ENCODE data around the gene FAM76A. TPM values are rescaled to one million over a fixed set of nuclear protein-coding genes. Genes with fewer than 3 reads are reported as not detected.

Gene FAM76A
- polyA plus RNA-seq, 1 donor (not counting 4 experiments of a cell fraction or from before 2014, with no cell fraction given) = 13.5 TPM

GRCh38 chr1:27755865-27756264, 30.1 kb downstream of the FAM76A start:
- no peak for TF ChIP-seq EZH2 (IDR thresholded peaks at IDR 0.05; ENCODE audit: low read length)
- TF ChIP-seq, protein P1, sequence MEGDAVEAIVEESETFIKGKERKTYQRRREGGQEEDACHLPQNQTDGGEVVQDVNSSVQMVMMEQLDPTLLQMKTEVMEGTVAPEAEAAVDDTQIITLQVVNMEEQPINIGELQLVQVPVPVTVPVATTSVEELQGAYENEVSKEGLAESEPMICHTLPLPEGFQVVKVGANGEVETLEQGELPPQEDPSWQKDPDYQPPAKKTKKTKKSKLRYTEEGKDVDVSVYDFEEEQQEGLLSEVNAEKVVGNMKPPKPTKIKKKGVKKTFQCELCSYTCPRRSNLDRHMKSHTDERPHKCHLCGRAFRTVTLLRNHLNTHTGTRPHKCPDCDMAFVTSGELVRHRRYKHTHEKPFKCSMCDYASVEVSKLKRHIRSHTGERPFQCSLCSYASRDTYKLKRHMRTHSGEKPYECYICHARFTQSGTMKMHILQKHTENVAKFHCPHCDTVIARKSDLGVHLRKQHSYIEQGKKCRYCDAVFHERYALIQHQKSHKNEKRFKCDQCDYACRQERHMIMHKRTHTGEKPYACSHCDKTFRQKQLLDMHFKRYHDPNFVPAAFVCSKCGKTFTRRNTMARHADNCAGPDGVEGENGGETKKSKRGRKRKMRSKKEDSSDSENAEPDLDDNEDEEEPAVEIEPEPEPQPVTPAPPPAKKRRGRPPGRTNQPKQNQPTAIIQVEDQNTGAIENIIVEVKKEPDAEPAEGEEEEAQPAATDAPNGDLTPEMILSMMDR (optimal IDR thresholded peaks at IDR 0.05 in 1 of 3, IDR thresholded peaks at IDR 0.05 in 1 of 3, conservative IDR thresholded peaks at IDR 0.05 in 1 of 3; ENCODE audit: extremely low read depth in 1 of 3, insufficient read depth in 2 of 3, low read length in 3 of 3) = no peak
- no peaks in the 10 kb centered on the region for H3K27me3 ChIP-seq (ENCODE audit: control insufficient read depth, extremely low read depth, insufficient read depth, low read length)
- H3K9ac ChIP-seq (ENCODE audit: control insufficient read depth, extremely low read depth, insufficient read depth, low read length) = no peak overlapping the region
- DNase-seq (ENCODE audit: low read depth, low spot score) = no peak
- H3K79me2 ChIP-seq (ENCODE audit: control insufficient read depth, insufficient read depth, low read length) = no peaks in the 10 kb centered on the region
- dilution Hi-C loops (cut with MboI; ENCODE audit: extremely low pct_ligation_motif_present, low sequenced_read_pairs) = no loop called here
- H3K9me1 ChIP-seq (ENCODE audit: control insufficient read depth, extremely low read depth, insufficient read depth, low read length) = no peaks in the 10 kb centered on the region
- no peak overlapping the region for H3K27ac ChIP-seq (ENCODE audit: control insufficient read depth, insufficient read depth, low read length)
- no peaks in the 10 kb centered on the region for H4K20me1 ChIP-seq (ENCODE audit: control insufficient read depth, extremely low read depth, insufficient read depth, low read length)
- no peak overlapping the region for H3K4me3 ChIP-seq (ENCODE audit: control insufficient read depth in 2 of 3, extremely low read depth in 1 of 3, insufficient read depth in 2 of 3, low read depth in 1 of 3, low read length in 3 of 3)
- H3K36me3 ChIP-seq (ENCODE audit: control insufficient read depth in 2 of 2, extremely low read depth in 1 of 2, insufficient read depth in 2 of 2, low read length in 2 of 2) = peaks cover 14 to 15% of the 10 kb centered on the region in 2 experiments
- H3K4me1 ChIP-seq (ENCODE audit: control insufficient read depth, extremely low read depth, insufficient read depth, low read length) = no peaks in the 10 kb centered on the region
- no peak overlapping the region for H2AFZ ChIP-seq (ENCODE audit: control insufficient read depth, low read length)
- H3K9me3 ChIP-seq (ENCODE audit: control insufficient read depth, low read depth, low read length) = no peaks in the 10 kb centered on the region
- H3K4me2 ChIP-seq (ENCODE audit: control insufficient read depth, extremely low read depth, insufficient read depth, low read depth, low read length) = no peak overlapping the region
- FAIRE-seq = no peak

DNA sequence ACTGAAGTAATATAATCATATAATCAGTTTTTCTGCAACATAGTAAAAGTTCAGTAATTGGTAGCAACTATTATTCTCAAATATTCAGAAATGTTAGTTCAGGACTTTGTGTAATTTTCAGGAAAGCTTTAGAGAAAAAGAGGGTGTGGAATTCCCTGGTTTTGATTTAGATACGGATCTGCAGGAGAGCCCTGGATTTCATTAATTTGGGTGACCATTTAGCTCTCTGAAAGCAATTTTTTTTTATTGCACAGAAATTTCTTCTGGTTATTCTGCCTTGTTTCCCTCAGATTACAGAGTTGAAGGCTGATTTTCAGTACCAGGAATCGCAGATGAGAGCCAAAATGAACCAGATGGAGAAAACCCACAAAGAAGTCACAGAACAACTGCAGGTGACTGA, 33.5 kb downstream of the FAM76A start:
- Histone ChIP-seq H3K9ac (ENCODE audit: control insufficient read depth, extremely low read depth, insufficient read depth, low read length) (no peak overlapping the region), H3K4me1 (ENCODE audit: control insufficient read depth, extremely low read depth, insufficient read depth, low read length) (no peaks in the 10 kb centered on the region), H3K79me2 (ENCODE audit: control insufficient read depth, insufficient read depth, low read length) (no peaks in the 10 kb centered on the region), H3K36me3 (ENCODE audit: control insufficient read depth in 2 of 2, extremely low read depth in 1 of 2, insufficient read depth in 2 of 2, low read length in 2 of 2) (peaks cover 11 to 14% of the 10 kb centered on the region in 2 experiments), H4K20me1 (ENCODE audit: control insufficient read depth, extremely low read depth, insufficient read depth, low read length) (no peaks in the 10 kb centered on the region), H3K27me3 (ENCODE audit: control insufficient read depth, extremely low read depth, insufficient read depth, low read length) (no peaks in the 10 kb centered on the region), H3K4me2 (ENCODE audit: control insufficient read depth, extremely low read depth, insufficient read depth, low read depth, low read length) (no peak overlapping the region), H3K4me3 (ENCODE audit: control insufficient read depth in 2 of 3, extremely low read depth in 1 of 3, insufficient read depth in 2 of 3, low read depth in 1 of 3, low read length in 3 of 3) (no peak overlapping the region), H3K27ac (ENCODE audit: control insufficient read depth, insufficient read depth, low read length) (no peak overlapping the region), H2AFZ (ENCODE audit: control insufficient read depth, low read length) (no peak overlapping the region), H3K9me1 (ENCODE audit: control insufficient read depth, extremely low read depth, insufficient read depth, low read length) (no peaks in the 10 kb centered on the region), H3K9me3 (ENCODE audit: control insufficient read depth, low read depth, low read length) (no peaks in the 10 kb centered on the region)
- no peak for FAIRE-seq
- no peak for DNase-seq (ENCODE audit: low read depth, low spot score)
- TF ChIP-seq, protein P1 (optimal IDR thresholded peaks at IDR 0.05 in 1 of 3, IDR thresholded peaks at IDR 0.05 in 1 of 3, conservative IDR thresholded peaks at IDR 0.05 in 1 of 3; ENCODE audit: extremely low read depth in 1 of 3, insufficient read depth in 2 of 3, low read length in 3 of 3) = no peak
- TF ChIP-seq EZH2 (IDR thresholded peaks at IDR 0.05; ENCODE audit: low read length) = no peak
- dilution Hi-C loops (cut with MboI; ENCODE audit: extremely low pct_ligation_motif_present, low sequenced_read_pairs) = no loop called here
